Activated CD8-positive, alpha-beta memory T cell treated with anti-CD3 and anti-CD28 coated beads, Interleukin-2, amount 10 ng/mL, durations not matched to agents 7 days and 5 days (primary cell): ENCODE results near the gene ZBTB20. TPM values are rescaled to one million over a fixed set of nuclear protein-coding genes. Genes with fewer than 3 reads are reported as not detected.
"Not testable (repeated sequence)": the region's sequence is repeated elsewhere in the genome, so short reads cannot be mapped to it uniquely, and the experiment has no call there.

ENCODE experiments used
- ATAC-seq: fragments of 150-1000 bp; cut with Tn5 transposase; one replicate; pipeline ENCODE4 v1.10.0; 2021; ENCODE audit warnings: moderate library complexity
- CTCF ChIA-PET: fragments of 350-600 bp; sonication (Branson Sonifier 250); formaldehyde crosslinking; loops from one replicate; lab custom pipeline; 2021; ENCODE audit warnings: antibody characterized with exemption; lab: Charles Lee
- DNase-seq: peaks from one replicate; pipeline ENCODE4 v3.0.0-alpha.2; 2020
- H3K27ac Mint-ChIP-seq: one replicate; pipeline ENCODE4 v1.8.0; 2021; ENCODE audit warnings: mild to moderate bottlenecking, mixed read lengths
- H3K27me3 Mint-ChIP-seq: one replicate; pipeline ENCODE4 v1.8.0; 2021; ENCODE audit warnings: mixed read lengths
- H3K36me3 Mint-ChIP-seq: one replicate; pipeline ENCODE4 v1.8.0; 2021; ENCODE audit warnings: mild to moderate bottlenecking, mixed read lengths
- H3K4me1 Mint-ChIP-seq: one replicate; pipeline ENCODE4 v1.8.0; 2021; ENCODE audit warnings: mixed read lengths
- H3K4me3 Mint-ChIP-seq: one replicate; pipeline ENCODE4 v1.8.0; 2021; ENCODE audit warnings: mild to moderate bottlenecking, moderate library complexity, mixed read lengths
- H3K9me3 Mint-ChIP-seq: one replicate; pipeline ENCODE4 v1.8.0; 2022; ENCODE audit warnings: low read depth, mixed read lengths
- total RNA-seq, 2 experiments: library from RNA; stranded (reverse); gene quantifications; one replicate each; pipeline ENCODE4 v1.2.3, GENCODE V29; 2021

The ZBTB20 gene
- total RNA-seq, 2 experiments from 2014 or later = 5.6 to 10.2 TPM

DNA sequence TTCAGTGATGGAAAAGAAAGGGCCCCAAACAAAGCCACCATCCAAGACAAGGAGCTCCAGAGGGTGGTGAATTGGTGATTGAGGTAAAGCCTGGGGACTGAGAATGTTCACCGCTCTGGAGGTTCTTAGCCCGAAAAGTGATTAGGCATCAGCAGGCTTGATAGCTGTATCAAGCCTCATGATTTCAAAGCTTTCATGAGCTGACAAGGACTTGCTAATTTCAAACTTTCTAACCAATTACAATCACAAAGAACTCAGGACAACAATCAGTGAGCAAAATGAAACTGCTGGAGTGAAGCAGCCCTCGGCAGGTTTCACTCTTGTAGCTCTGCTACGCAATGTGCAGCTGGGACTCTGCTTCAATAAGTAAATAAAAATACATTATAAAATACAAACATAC is 461.9 kb downstream of the ZBTB20 start:
- CTCF ChIA-PET = no interaction called here
- Mint-ChIP-seq H3K9me3 (no peaks in the 10 kb centered on the region), H3K36me3 (peaks cover 1% of the 10 kb centered on the region), H3K4me3 (no peak overlapping the region), H3K27ac (no peak overlapping the region), H3K27me3 (no peaks in the 10 kb centered on the region), H3K4me1 (peaks cover 7% of the 10 kb centered on the region)
- DNase-seq = no peak
- no peak for ATAC-seq

DNA sequence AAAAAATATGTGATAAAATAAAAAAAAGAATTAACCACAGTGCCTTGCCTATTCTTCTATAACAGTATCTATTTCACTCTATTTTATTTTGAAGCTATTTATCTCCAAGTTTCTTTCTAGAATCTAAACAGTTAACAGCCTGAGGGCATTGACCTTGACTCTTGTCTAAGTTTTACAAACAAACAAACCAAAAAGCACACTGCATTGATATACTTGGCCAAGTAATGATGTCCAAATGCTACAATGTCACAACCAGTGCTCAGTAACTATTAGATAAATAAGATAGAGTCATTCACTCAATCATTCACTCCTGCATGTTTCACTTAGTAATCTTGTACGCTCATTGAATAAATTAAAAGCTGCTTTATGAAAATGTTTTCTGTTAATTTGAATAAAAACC is 466.8 kb downstream of the ZBTB20 start:
- no peaks in the 10 kb centered on the region for H3K27me3 Mint-ChIP-seq
- CTCF ChIA-PET = no interaction called here
- H3K4me3 Mint-ChIP-seq = no peak overlapping the region
- ATAC-seq (no peak), DNase-seq (no peak)
- H3K9me3 Mint-ChIP-seq = peaks cover 2% of the 10 kb centered on the region
- H3K4me1 Mint-ChIP-seq = no peaks in the 10 kb centered on the region
- peaks cover 6% of the 10 kb centered on the region for H3K36me3 Mint-ChIP-seq
- no peak overlapping the region for H3K27ac Mint-ChIP-seq

DNA sequence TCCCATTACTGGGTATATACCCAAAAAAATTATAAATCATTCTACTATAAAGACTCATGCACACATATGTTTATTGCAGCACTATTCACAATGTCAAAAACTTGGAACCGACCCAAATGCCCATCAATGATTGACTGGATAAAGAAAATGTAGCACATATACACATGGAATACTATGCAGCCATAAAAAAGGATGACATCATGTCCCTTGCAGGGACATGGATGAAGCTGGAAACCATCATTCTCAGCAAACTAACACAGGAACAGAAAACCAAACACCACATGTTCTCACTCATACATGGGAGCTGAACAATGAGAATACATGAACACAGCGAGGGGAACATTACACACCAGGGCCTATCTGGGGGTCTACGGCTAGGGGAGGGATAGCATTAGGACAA is 467.3 kb downstream of the ZBTB20 start:
- H3K9me3 Mint-ChIP-seq, H3K27ac Mint-ChIP-seq, H3K4me3 Mint-ChIP-seq, ATAC-seq, H3K4me1 Mint-ChIP-seq, H3K36me3 Mint-ChIP-seq, H3K27me3 Mint-ChIP-seq, CTCF ChIA-PET, DNase-seq: not testable (repeated sequence)

- ATAC-seq (no peak), DNase-seq (no peak)
- Mint-ChIP-seq H3K4me3 (no peak overlapping the region), H3K4me1 (peaks cover 2% of the 10 kb centered on the region), H3K36me3 (peaks cover 6% of the 10 kb centered on the region), H3K27me3 (no peaks in the 10 kb centered on the region), H3K27ac (no peak overlapping the region), H3K9me3 (peaks cover 2% of the 10 kb centered on the region)
- CTCF ChIA-PET = no interaction called here
Observed at GRCh38 chr3:114675104-114675503, 472.0 kb downstream of the ZBTB20 start.

GRCh38 chr3:114674036-114674435 is 473.1 kb downstream of the ZBTB20 start:
- ATAC-seq (no peak), DNase-seq (no peak)
- Mint-ChIP-seq H3K27ac (no peak overlapping the region), H3K36me3 (no peaks in the 10 kb centered on the region), H3K4me1 (peaks cover 2% of the 10 kb centered on the region), H3K4me3 (no peak overlapping the region), H3K9me3 (no peaks in the 10 kb centered on the region), H3K27me3 (no peaks in the 10 kb centered on the region)
- CTCF ChIA-PET = no interaction called here

DNA sequence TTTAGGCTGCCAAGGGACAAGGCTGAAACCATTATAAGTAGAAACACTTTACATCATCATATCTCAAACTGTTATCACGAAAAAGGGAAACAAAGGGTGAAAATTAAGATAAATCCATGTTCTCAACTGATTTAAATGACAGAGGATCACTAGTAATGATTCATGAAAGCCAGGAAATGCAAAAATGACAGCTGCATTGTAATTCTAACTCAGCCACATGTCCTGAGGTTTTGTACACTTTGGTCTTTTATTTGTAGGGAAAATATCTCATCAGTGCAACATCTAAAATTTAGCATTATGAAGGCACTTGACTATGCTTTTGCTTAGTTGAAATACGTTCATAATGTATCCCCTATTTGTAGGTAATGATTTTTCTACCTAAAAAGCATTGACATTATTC is 473.6 kb downstream of the ZBTB20 start:
- H3K4me1 Mint-ChIP-seq = peaks cover 2% of the 10 kb centered on the region
- no peaks in the 10 kb centered on the region for H3K36me3 Mint-ChIP-seq
- no peaks in the 10 kb centered on the region for H3K9me3 Mint-ChIP-seq
- CTCF ChIA-PET = no interaction called here
- H3K27ac Mint-ChIP-seq = no peak overlapping the region
- no peaks in the 10 kb centered on the region for H3K27me3 Mint-ChIP-seq
- ATAC-seq = no peak
- no peak for DNase-seq
- H3K4me3 Mint-ChIP-seq = no peak overlapping the region

- CTCF ChIA-PET = no interaction called here
- Mint-ChIP-seq H3K4me1 (peaks cover 2% of the 10 kb centered on the region), H3K27me3 (no peaks in the 10 kb centered on the region), H3K27ac (no peak overlapping the region), H3K9me3 (no peaks in the 10 kb centered on the region), H3K4me3 (no peak overlapping the region), H3K36me3 (no peaks in the 10 kb centered on the region)
- ATAC-seq (no peak), DNase-seq (no peak)
Observed at GRCh38 chr3:114672692-114673447, 474.2 kb downstream of the ZBTB20 start.

- Mint-ChIP-seq H3K27me3 (no peaks in the 10 kb centered on the region), H3K36me3 (no peaks in the 10 kb centered on the region), H3K4me1 (peaks cover 2% of the 10 kb centered on the region), H3K9me3 (no peaks in the 10 kb centered on the region), H3K27ac (no peak overlapping the region), H3K4me3 (no peak overlapping the region)
- CTCF ChIA-PET = no interaction called here
- ATAC-seq (no peak), DNase-seq (no peak)
Observed at GRCh38 chr3:114671741-114672510, 475.2 kb downstream of the ZBTB20 start.

- DNase-seq (no peak), ATAC-seq (no peak)
- Mint-ChIP-seq H3K9me3 (no peaks in the 10 kb centered on the region), H3K4me1 (peaks cover 2% of the 10 kb centered on the region), H3K36me3 (peaks cover 1% of the 10 kb centered on the region), H3K27ac (no peak overlapping the region), H3K4me3 (no peak overlapping the region), H3K27me3 (no peaks in the 10 kb centered on the region)
- CTCF ChIA-PET = no interaction called here
Observed at GRCh38 chr3:114669614-114670013, 477.5 kb downstream of the ZBTB20 start.

GRCh38 chr3:114668099-114668498 is 479.0 kb downstream of the ZBTB20 start:
- no peaks in the 10 kb centered on the region for H3K9me3 Mint-ChIP-seq
- peaks cover 2% of the 10 kb centered on the region for H3K4me1 Mint-ChIP-seq
- no peak overlapping the region for H3K4me3 Mint-ChIP-seq
- no peaks in the 10 kb centered on the region for H3K27me3 Mint-ChIP-seq
- H3K27ac Mint-ChIP-seq = no peak overlapping the region
- CTCF ChIA-PET = no interaction called here
- ATAC-seq = no peak
- no peak for DNase-seq
- H3K36me3 Mint-ChIP-seq = peaks cover 1% of the 10 kb centered on the region

- no peak for DNase-seq
- CTCF ChIA-PET = interaction anchor here (1.0 kb wide), 1 partner anchor 9 kb away, joined by 4 read pairs; no protein-coding TSS in a partner anchor
- H3K36me3 Mint-ChIP-seq = peaks cover 1% of the 10 kb centered on the region
Observed at GRCh38 chr3:114666623-114667022, 480.5 kb downstream of the ZBTB20 start.

DNA sequence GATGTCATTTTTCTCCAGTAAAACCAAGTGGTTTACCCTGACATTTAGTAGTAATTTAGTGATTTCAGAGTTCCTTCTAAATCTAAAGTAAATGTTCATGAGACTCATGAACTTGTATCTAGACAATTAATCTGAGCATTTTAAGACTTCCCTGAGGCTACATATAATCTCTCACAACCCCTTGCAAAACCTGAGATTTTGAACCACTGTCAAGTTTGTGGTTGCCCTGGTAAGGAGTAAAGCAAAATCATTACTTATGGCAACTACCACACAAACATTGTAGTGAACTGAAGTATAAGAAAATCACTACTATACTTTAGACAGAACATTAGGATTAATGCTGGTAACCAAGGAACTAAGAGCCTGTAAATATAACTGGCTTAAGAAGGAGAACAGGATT is 483.1 kb downstream of the ZBTB20 start:
- CTCF ChIA-PET = no interaction called here

More at GRCh38 chr3:114666623-114667022, 480.5 kb downstream of the ZBTB20 start:
- Mint-ChIP-seq H3K4me3 (no peak overlapping the region), H3K27me3 (no peaks in the 10 kb centered on the region), H3K27ac (no peak overlapping the region), H3K9me3 (no peaks in the 10 kb centered on the region), H3K4me1 (peaks cover 2% of the 10 kb centered on the region)
- ATAC-seq = no peak

DNA sequence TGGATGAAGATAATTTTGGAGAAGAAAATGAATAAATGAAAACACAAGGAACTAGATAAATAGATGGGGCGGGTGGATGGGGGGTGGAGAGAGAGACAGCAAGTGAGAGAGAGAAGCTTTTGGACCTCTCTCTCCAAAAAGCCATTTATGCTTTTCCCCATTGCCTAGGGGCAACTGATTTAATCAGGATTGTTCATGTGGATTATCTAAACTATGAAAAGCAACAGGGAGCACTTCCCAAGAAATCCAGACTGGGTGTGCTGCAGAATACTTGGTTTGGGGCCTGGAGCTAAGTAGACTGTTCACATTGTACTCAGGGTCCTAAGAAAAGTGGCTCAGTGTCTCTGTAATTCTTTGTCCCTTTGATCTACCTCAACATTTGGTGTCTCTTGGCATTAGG is 486.3 kb downstream of the ZBTB20 start:
- CTCF ChIA-PET = no interaction called here
- Mint-ChIP-seq H3K27me3 (no peaks in the 10 kb centered on the region), H3K4me1 (no peaks in the 10 kb centered on the region), H3K4me3 (no peak overlapping the region), H3K36me3 (no peaks in the 10 kb centered on the region), H3K9me3 (no peaks in the 10 kb centered on the region), H3K27ac (no peak overlapping the region)
- DNase-seq (no peak), ATAC-seq (no peak)

More for the DNA sequence above, 483.1 kb downstream of the ZBTB20 start:
- DNase-seq (no peak), ATAC-seq (no peak)
- Mint-ChIP-seq H3K4me1 (no peaks in the 10 kb centered on the region), H3K4me3 (no peak overlapping the region), H3K27ac (no peak overlapping the region), H3K9me3 (no peaks in the 10 kb centered on the region), H3K36me3 (peaks cover 1% of the 10 kb centered on the region), H3K27me3 (no peaks in the 10 kb centered on the region)

- H3K27ac Mint-ChIP-seq = no peak overlapping the region
- no peak for DNase-seq
- no peaks in the 10 kb centered on the region for H3K36me3 Mint-ChIP-seq
- H3K27me3 Mint-ChIP-seq = no peaks in the 10 kb centered on the region
- no peak overlapping the region for H3K4me3 Mint-ChIP-seq
- H3K4me1 Mint-ChIP-seq = no peaks in the 10 kb centered on the region
- CTCF ChIA-PET = no interaction called here
- H3K9me3 Mint-ChIP-seq = no peaks in the 10 kb centered on the region
- no peak for ATAC-seq
Observed at GRCh38 chr3:114660124-114660523, 487.0 kb downstream of the ZBTB20 start.
